A549 (cell line): ENCODE data around the gene RPL13.

Experiments used
- CTCF ChIP-seq: fragments of >200 bp; sonication (Bioruptor Twin); formaldehyde crosslinking; IDR thresholded peaks from 3 replicates; pipeline ENCODE4 v1.5.1; 2016
- EP300 ChIP-seq, 2 experiments: fragments of >200 bp; sonication (Bioruptor Twin); formaldehyde crosslinking; IDR thresholded peaks; 2 replicates in 1 of 2; 3 replicates in 1 of 2; pipeline ENCODE4 v1.6.1; 2016 to 2017
- ZFP36 ChIP-seq: fragments of 450-650 bp; IDR thresholded peaks from 2 replicates; pipeline ENCODE4 v1.6.1; 2014; ENCODE audit warnings: borderline replicate concordance; ENCODE audit not compliant: partially characterized antibody

GRCh38 chr16:89596061-89596689 is 35.7 kb downstream of the RPL13 start:
- TF ChIP-seq CTCF (no peak), ZFP36 (no peak), EP300 (IDR thresholded peaks at IDR 0.05) (no peak)
